DMS53 treated with DMSO at 0.1 percent for 48 hours (cell line): ENCODE measurements around the gene TVP23C.
A peak's percentile ranks its signal among the peaks of the same experiment; 100 is the strongest.
"Not testable (repeated sequence)": the region's sequence is repeated elsewhere in the genome, so short reads cannot be mapped to it uniquely, and the experiment has no call there.

Experiments used
- DNase-seq: peaks from one replicate; lab custom pipeline; 2025; ENCODE audit not compliant: unreplicated experiment; lab: John Stamatoyannopoulos, UW

Gene TVP23C

DNA sequence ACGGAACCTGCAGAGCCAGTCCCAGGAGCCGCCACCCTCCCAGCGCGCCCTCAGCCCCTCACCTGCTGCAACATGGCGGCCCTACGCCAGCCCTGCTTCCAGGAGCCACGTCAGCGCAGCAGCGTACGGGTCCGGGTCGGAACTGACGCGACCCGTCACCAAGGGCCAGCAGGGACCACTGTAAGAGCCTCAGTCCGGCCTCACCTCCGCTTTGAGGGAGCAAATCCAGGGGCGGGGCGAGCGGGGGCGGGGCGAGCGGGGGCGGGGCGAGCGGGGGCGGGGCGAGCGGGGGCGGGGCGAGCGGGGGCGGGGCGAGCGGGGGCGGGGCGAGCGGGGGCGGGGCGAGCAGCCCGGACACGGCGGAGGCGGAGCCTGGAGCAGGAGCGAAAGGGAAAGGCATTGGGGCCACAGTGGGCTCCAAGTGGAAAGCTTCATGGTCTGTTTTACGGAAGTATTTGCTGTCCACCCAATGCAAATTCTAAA is at the start of gene TVP23C:
TVP23C (minus strand) TSS at position 109 of the 483 bp plus-strand sequence; CDS start at position 74, 35 bp downstream.
- peak; percentile 35 for DNase-seq

DNA sequence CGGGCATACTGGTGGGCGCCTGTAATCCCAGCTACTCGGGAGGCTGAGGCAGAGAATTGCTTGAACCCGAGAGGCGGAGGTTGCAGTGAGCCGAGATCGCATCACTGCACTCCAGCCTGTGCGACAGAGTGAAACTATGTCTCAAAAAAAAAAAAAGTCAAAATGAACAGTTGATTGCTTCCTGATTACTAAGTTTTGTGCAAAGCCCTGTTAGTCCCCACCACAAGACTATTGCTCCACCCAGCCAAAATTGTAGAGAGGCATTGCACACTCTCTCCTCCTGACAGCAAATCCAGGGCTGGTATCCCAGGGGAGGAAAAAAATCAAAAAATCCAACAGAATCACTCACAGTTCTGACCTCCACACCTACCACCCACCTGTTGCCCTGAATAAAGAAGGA is 29.7 kb upstream of the TVP23C start:
- DNase-seq = not testable (repeated sequence)

DNA sequence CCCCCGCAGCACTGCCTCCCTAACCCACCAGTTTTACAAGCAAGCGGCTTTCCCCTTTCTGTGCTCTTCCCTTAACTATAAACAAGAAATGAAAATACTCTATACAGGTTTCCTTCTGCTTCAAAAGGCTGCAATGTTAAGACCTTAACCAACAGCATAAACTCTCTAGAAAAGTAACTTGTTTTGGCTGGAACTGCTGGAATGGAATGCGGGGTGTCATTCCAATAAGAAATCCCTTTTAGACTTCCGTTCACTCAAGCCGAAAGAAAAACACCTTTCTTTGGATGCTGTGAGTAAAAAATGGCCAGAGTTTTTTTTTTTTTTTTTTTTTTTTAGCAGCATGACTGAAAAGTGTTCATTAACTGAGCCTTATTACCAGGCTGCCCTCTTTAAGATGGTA is 28.7 kb upstream of the TVP23C start:
- not testable (repeated sequence) for DNase-seq

DNA sequence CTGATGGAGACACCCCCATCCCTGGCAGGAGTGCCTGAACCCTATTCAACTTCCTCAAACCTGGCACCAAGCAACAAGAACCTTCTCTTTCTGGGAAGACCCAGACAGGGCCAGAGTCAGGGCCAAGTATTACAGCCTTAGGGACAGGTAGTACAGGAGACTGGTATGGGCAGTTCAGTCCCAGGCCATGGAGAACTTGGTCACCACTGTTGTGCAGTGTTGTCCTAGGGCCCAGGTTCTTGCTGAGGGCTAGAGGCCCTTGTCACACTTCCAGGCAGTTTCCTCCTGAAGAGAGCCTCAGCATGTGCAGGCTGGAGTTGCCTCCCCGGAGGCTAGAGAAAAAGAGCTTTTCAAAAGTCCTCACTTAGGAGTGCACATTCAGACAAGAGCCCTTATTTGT is 27.6 kb upstream of the TVP23C start:
- DNase-seq = not testable (repeated sequence)

DNA sequence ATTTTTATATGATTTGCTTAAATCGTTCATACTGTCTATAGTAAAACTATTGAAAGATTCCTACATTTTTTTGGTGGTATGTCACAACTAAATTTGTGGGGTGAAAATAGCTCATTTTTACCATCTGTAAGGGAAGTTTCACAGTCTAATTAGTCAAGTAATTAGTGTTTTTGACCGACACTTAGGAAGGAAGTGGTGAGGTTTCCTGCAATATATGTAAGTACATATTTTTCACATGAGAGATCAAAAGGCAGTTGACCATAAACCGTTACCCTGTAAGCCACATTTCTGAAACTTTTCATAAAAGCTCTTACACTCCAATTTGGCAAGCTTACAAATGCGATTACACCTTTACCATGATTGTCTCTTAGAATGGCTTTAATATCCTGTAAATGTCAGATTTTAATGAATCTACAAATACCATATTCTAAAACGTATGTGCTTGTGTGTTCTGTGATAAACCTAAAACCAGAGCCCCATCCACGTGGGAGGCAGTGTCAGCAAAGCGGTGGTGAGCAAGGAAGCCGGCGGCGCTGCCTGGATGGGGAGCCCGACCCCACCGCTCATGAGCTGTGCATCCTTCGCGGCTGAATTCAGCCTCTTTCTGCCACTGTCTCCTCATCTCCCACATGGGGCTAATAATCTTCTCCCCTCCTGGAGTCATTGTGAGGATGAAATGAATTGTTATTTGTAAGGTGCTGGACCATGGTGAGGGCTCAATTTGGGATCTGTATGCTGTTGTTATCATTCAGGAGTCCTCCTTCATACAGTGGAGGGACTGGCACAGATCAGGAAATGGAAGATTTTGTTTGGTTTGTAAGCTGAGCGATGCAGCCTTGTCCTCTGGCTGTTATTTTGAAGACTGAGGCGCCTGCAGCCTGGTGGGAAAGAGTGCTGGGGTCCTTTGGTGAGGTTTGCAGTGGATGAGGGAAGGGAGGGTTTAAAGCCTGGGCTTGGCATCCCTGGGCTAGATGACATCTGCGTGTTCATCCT is 26.6 kb upstream of the TVP23C start:
- DNase-seq = not testable (repeated sequence)

DNA sequence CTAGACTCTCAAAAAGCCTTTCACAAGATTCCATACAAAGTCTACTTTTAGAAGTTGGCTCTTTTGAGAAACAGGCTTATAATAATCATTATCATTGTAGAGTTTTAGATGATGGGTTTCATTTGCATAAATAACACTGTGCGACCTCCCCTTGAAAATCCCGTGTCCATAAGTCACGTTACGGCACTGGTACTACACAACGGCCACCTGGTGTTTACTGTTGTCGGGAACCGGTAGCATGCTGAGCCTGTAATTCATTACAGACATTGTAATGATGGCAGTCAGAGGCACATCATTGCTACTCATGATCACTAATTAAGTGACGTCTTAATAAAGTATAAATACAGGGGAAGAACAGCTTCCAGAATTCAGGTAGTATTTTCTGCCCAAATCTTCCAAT is 24.7 kb upstream of the TVP23C start:
- DNase-seq = not testable (repeated sequence)

DNA sequence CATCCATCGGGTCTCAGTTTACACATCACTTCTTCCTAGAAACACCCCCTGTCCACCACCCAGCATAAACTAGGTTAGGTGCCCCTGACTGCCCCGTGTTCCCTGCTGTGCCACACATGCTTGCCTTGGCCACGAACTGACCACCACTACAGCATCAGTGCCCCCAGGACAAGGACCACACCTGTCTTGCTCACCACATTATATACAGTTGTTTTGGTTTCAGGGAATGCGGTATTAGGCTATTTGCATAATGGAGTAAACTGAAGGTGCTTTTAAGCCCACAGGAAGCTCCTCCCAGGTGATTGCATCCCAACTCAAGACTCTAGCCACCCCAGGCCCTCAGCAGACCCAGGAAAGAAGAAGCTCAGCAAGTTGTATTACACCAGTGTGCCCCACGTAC is 20.0 kb upstream of the TVP23C start:
- DNase-seq = not testable (repeated sequence)

DNA sequence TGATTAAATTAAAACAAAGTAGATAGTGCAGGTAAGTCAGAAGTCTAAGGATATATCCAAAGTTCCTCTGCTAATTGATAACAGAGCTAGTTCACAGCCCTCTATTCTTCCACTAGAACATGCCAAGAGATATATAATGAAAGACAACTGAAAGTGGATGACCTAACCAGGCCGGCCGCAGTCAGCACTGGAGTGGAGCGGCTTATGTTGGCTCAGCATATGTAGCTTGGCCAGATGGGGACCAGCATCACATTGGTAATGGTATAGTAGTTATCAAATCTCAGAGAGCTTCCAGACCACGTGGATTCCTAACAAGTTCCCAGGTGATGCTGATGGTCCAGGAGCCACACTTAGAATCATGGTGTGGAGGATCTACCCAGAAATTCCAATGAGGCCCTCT is 18.2 kb upstream of the TVP23C start:
- not testable (repeated sequence) for DNase-seq

DNA sequence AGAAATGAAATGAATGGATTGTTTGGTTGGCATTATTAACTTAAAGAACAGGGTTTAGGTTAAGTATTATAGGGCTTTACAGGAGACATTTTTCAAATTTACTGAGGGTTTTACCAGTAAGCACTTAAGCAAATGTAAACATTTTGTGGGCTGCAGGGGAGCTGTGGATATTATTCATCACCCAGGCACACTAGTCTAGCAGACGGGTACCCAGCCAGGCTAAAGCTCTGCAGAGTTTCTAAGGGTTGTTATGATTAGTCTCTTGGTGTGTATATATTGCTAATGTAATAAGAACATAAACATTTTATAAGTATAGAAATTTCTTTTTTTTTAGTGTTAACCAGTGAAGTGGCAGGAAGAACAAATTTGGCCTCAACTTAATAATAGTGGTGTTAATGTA is 13.6 kb upstream of the TVP23C start:
- not testable (repeated sequence) for DNase-seq

DNA sequence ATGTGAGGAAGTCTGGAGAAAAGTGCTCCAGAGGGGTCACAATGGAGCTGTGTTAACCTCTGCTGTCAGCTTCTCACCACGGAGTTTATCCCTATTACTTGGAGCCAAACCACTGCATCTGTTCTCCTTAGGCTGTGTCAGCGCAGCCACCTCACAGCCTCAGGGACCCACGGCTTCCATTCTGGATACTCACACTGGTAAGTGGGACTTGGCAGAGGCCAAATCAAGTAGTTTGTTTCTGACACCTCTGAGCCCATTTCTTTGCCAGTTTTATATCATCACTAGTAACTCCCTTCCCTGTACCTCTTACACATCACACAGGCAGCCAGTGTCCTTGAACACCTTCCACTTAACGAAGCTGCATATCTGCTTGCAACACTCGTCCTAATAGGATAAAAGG is 11.4 kb upstream of the TVP23C start:
- not testable (repeated sequence) for DNase-seq

DNA sequence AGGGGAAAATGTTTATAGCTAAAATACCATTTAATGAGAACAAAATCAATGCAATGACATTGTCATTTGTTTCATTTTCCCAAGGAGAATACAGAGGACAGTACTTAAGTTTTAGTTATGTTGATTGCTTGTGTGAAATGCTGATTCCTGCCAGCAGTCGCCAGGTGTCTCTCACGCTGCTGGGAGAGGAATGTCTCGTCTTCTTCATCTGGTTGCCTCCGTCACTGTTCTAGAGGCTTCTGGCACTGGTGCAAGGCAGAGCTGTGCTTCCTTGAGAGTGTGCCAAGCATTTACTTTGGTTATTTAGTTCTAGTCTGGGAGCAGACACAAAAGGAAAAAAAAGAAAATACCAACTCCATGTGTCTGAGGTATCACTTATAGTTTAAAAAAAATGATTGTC is 10.6 kb upstream of the TVP23C start:
- not testable (repeated sequence) for DNase-seq

DNA sequence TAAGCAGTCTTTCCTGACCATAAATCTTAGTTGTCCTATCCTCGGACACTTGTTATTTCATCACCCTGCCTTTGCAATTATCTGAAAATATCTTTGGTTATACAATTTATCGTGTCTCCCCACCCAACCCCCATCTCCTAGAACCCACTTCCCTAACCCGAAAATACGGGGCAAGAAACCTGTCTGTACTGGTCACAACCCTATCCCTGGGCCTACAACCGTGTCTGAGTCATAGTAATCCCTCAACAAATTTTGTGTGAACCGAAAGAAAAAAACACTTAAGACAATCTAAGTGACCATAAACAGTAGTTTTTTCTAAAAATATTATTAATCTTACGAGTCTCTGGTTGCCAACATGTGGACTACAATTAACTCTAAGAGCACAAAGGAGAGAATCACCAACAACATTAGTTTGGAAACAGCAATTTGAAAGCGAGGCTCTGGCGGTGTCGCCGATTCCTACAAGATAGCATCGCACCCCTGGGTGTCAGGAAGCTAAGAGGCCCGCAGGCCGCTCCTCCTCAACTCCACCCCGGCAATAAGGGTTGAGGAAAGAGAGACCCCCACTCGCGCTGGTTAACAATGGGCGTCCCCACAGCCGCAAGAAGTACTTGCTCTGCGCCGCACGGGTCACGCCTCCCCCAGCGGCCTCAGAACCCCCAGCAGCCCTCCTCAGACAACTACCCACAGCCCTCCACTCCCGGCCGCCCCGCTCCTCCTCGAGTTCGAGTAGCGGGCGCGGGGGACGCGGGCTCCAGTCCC is 489 bp downstream of the TVP23C start:
- DNase-seq = not testable (repeated sequence)

DNA sequence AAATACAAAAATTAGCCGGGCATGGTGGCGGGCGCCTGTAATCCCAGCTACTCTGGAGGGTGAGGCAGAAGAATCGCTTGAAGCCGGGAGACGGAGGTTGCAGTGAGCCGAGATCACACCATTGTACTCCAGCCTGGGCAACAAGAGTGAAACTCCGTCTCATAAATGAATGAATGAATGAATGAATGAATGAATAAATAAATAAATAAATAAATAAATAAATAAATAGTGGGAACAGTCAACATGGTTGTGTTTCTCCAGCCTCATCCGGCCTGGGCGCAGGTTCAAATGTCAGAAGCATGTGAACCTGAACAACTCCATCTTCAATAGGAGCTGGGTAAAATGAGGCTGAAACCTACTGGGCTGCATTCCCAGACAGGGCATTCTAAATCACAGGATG is 1.8 kb downstream of the TVP23C start:
- DNase-seq = not testable (repeated sequence)

DNA sequence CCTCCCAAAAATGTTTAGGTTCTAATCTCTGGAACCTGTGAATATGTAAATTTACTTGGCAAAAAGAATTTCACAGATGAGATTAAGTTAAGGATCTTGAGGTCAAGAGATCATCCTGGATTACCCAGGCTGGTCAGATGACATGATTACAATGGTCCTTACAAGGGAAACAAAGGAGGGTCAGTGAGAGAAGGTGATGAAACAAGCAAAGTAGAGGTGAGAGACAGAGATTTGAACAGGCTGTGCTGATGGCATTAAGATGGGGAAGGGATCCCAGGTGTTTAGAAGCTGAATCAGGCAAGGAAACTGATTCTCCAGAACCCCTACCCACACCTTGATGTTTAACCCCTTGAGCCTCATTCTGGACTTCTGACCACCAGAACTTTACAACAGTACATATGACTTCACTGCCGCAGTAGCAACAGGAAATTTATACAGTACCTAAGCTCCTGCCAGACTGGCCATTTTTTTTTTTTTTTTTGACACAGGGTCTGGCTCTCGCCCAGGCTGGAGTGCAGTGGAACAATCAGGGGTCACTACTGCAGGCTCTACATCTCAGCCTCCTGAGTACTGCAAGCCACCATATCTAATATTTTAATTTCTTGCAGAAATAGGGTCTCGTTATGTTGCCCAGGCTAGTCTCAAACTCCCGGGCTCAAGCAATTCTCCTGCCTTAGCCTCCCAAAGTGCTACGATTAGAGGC is 4.7 kb downstream of the TVP23C start:
- DNase-seq = not testable (repeated sequence)

DNA sequence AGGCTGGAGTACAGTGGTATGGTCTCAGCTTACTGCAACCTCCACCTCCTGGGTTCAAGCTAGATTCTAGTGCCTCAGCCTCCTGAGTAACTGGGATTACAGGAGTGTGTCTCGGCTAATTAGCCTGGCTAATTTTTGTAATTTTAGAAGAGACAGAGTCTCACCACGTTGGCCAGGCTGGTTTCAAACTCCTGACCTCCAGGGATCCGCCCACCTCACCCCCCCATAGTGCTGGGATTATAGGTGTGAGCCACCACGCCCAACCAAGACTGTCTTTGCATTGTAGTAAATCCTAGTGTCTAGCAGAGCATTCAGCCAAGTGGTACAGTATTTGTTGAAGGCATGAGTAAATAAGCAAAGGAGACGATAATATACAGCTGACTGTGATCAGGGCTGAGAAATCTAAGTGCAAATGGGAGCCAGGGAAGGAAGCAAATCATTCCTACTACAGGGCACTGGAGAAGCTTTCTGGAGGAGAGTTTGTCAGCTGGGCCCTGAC is 5.9 kb downstream of the TVP23C start:
- DNase-seq = not testable (repeated sequence)

DNA sequence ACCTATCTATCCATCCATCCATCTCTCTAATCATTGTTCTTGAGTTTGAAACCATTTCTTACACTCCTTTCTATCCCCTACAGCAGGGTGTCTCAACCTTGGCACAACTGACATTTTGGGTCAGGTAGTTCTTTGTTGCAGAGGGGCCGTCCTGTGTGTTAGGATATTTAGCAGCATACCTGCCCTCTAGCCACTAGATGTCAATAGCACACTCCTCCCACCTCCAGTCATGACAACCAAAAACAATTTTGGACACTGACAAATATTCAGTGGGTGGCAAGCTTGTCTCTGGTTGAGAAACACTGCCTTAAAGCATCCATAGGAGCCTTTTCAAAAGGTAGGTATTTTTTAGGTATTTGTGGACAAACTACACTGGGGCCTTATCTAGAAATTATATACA is 10.4 kb downstream of the TVP23C start:
- not testable (repeated sequence) for DNase-seq

DNA sequence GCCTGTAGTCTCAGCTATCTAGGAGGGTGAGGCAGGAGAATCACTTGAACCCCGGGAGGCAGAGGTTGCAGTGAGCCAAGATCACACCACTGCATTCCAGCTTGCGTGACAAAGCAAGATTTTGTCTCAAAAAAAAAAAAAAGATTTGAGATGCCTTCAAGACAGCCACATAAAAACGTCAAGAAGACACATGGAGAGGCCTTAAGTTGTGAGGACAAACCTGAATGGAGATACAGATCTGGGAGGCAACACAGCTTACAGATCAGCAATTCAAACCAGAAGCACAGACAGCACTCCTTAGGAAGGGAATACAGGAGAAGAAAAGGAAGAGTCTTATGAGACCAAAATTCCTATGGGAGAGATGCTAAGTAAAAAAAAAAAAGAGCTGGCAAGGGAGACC is 13.7 kb downstream of the TVP23C start:
- DNase-seq = not testable (repeated sequence)

DNA sequence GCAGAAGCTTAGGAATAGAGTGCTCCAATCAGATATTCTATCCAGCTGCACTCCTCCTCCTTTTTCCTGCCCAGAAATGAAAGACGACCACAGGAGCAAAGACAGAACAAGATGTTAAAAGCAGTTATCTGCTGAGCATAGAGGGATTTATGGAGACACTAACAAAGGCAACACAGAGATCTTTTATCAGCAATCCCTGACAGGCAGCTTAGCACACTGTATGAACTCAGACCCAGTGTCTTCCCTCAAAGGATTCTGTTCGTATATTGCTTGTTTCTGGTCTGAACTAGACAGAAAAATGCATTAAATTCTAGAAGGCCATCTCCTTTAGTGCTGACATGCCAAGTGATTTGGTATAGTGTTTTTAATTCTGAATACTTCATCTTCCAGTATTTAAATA is 16.7 kb downstream of the TVP23C start:
- not testable (repeated sequence) for DNase-seq

DNA sequence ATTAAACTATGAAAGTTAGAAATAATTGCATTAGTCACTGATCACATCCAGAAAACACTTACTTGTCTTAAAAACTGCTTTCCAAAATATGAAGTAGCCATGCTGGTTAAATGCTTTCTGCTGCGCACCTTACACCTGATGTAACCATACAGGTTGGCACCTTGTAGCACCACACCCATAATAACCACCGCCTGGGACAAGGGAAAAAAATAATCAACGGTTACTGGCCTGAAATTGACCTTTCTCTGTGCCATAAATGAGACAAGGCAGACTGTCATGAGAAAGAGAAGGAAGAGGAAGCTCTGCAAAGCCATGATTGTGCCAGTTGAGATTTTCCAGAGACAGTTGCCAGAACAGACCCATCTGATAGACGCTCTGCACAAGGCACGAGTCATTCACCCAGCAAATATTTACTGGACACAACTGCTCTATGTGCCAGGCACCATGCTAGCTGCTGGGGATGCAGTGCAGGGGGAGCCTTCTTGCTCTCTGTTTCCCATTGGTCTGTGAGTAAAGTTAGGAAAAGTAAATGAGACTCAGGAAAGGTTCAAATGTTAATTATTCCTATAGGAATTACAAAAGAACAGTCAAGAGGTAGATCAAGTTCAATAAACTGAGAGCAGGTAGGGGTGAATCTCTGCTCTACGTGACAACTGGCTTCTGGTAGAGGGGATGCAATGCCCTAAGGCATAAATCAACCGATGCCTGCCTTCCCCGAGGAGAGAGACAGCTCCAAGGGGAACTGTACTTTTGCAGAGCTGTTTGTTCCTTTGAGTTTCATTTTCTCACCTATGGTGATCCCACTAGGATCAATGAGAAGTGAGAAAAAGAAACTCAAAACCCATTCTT is 22.7 kb downstream of the TVP23C start:
- not testable (repeated sequence) for DNase-seq

DNA sequence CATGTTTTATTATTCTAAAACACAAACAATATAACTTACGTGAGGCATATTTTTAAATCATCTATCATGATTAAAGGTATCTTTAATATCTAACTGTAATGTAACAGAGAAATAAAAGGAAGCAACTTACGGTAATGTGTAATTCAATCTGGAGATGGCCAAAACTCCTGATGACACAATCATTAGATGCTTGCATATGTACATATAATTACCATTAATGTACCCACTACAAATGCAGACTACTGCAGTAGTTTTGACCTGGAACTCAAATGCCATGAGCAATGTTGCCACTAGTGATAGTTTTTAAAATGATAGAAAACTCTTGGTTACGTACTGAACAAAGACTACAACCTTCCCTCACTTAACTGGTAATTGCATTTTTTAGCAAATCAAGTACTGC is 30.2 kb downstream of the TVP23C start:
- not testable (repeated sequence) for DNase-seq
